IMR-90 (cell line): ENCODE measurements around the gene RSRC1. TPM values are rescaled to one million over a fixed set of nuclear protein-coding genes. Genes with fewer than 3 reads are reported as not detected.

ENCODE experiments used
- ATAC-seq: fragments of 200-7000 bp; cut with Tn5 transposase; 2 replicates; pipeline ENCODE4 v1.9.1; 2020; ENCODE audit warnings: low read depth, mild to moderate bottlenecking, moderate library complexity
- BruUV-seq: library from RNA; stranded (reverse); fragments of 400-500 nt; replicated peaks from 2 replicates; lab custom pipeline; 2021; lab: Mats Ljungman, UMichigan
- CTCF ChIA-PET: fragments of 300-600 bp; formaldehyde crosslinking; extraction: SDS; loops from one replicate; lab custom pipeline; 2021; ENCODE audit warnings: antibody characterized with exemption; lab: Yijun Ruan, JAX
- POLR2A ChIA-PET: fragments of 300-600 bp; sonication (Branson Sonifier 250); formaldehyde crosslinking; loops from one replicate; lab custom pipeline; 2022; ENCODE audit warnings: antibody characterized with exemption; ENCODE audit not compliant: unreplicated experiment; lab: Charles Lee
- DNase-seq: peaks from one replicate; pipeline ENCODE4 v3.0.0; 2013
- H2AFZ ChIP-seq: replicated peaks from 2 replicates; pipeline ENCODE3; 2013; ENCODE audit warnings: low read length, mild to moderate bottlenecking; ENCODE audit not compliant: poor library complexity
- H2AK5ac ChIP-seq: 2 replicates; pipeline ENCODE4 v1.6.1; 2013; ENCODE audit warnings: low read depth, low read length, inconsistent platforms
- H2AK9ac ChIP-seq: replicated peaks from 2 replicates; pipeline ENCODE3; 2013; ENCODE audit warnings: mild to moderate bottlenecking, low read depth, low read length, moderate library complexity; ENCODE audit not compliant: poor library complexity
- H2BK120ac ChIP-seq: 2 replicates; pipeline ENCODE4 v1.6.1; 2013; ENCODE audit warnings: low read depth, low read length, inconsistent platforms
- H2BK15ac ChIP-seq: 3 replicates; pipeline ENCODE4 v1.6.1; 2013; ENCODE audit warnings: low read depth, low read length, inconsistent platforms
- H2BK20ac ChIP-seq: 2 replicates; pipeline ENCODE4 v1.6.1; 2013; ENCODE audit warnings: low read depth, mild to moderate bottlenecking, inconsistent platforms, low read length, moderate library complexity
- H2BK5ac ChIP-seq: 2 replicates; pipeline ENCODE4 v1.6.1; 2013; ENCODE audit warnings: mild to moderate bottlenecking, low read depth, low read length, inconsistent platforms; ENCODE audit not compliant: poor library complexity, severe bottlenecking
- H3K14ac ChIP-seq: replicated peaks from 2 replicates; pipeline ENCODE4 v1.6.1; 2013; ENCODE audit warnings: low read depth, low read length, inconsistent platforms
- H3K18ac ChIP-seq: 2 replicates; pipeline ENCODE4 v1.6.1; 2013; ENCODE audit warnings: low read depth, low read length, control low read depth
- H3K23ac ChIP-seq: 2 replicates; pipeline ENCODE4 v1.6.1; 2013; ENCODE audit warnings: low read depth, low read length, inconsistent platforms
- H3K27ac ChIP-seq: 2 replicates; pipeline ENCODE4 v1.5.1; 2013; ENCODE audit warnings: mild to moderate bottlenecking, control low read depth, low read length; ENCODE audit not compliant: insufficient read depth
- H3K27me3 ChIP-seq: 2 replicates; pipeline ENCODE4 v1.6.1; 2013; ENCODE audit warnings: low read length; ENCODE audit not compliant: control insufficient read depth, insufficient read depth
- H3K36me3 ChIP-seq: 2 replicates; pipeline ENCODE4 v1.6.1; 2013; ENCODE audit warnings: low read length, mixed read lengths; ENCODE audit not compliant: control insufficient read depth, insufficient read depth
- H3K4ac ChIP-seq: 2 replicates; pipeline ENCODE4 v1.6.1; 2013; ENCODE audit warnings: low read depth, low read length, inconsistent platforms
- H3K4me1 ChIP-seq: 2 replicates; pipeline ENCODE4 v1.6.1; 2013; ENCODE audit warnings: low read length, mixed read lengths; ENCODE audit not compliant: control insufficient read depth, insufficient read depth
- H3K4me2 ChIP-seq: 2 replicates; pipeline ENCODE4 v1.6.1; 2013; ENCODE audit warnings: low read depth, mild to moderate bottlenecking, control low read depth, low read length, moderate library complexity
- H3K4me3 ChIP-seq: 2 replicates; pipeline ENCODE4 v1.5.1; 2013; ENCODE audit warnings: low read depth, mild to moderate bottlenecking, control low read depth, low read length, moderate library complexity; ENCODE audit not compliant: insufficient read depth
- H3K56ac ChIP-seq: 2 replicates; pipeline ENCODE4 v1.6.1; 2013; ENCODE audit warnings: low read length, inconsistent platforms; ENCODE audit not compliant: insufficient read depth; ENCODE audit errors: extremely low read depth
- H3K79me1 ChIP-seq, 2 experiments: 2 replicates each; pipeline ENCODE4 v1.6.1; 2013; ENCODE audit warnings: low read length in 2 of 2, inconsistent platforms in 1 of 2, low read depth in 1 of 2
- H3K9ac ChIP-seq: 2 replicates; pipeline ENCODE4 v1.6.1; 2013; ENCODE audit warnings: low read depth, low read length, control low read depth
- H3K9me1 ChIP-seq: 2 replicates; pipeline ENCODE4 v1.6.1; 2013; ENCODE audit warnings: low read length, inconsistent platforms; ENCODE audit not compliant: insufficient read depth
- H3K9me3 ChIP-seq: 2 replicates; pipeline ENCODE4 v1.6.1; 2013; ENCODE audit warnings: low read length; ENCODE audit not compliant: control insufficient read depth, insufficient read depth
- H4K20me1 ChIP-seq: 2 replicates; pipeline ENCODE4 v1.6.1; 2013; ENCODE audit warnings: low read length, inconsistent platforms; ENCODE audit not compliant: insufficient read depth
- H4K5ac ChIP-seq: 2 replicates; pipeline ENCODE4 v1.6.1; 2013; ENCODE audit warnings: mild to moderate bottlenecking, low read depth, low read length, control low read depth
- H4K8ac ChIP-seq, 2 experiments: 2 replicates each; pipeline ENCODE4 v1.6.1; 2013; ENCODE audit warnings: low read depth in 2 of 2, low read length in 2 of 2, control low read depth in 1 of 2, inconsistent platforms in 1 of 2
- H4K91ac ChIP-seq: 2 replicates; pipeline ENCODE4 v1.6.1; 2013; ENCODE audit warnings: low read depth, low read length, inconsistent platforms; ENCODE audit not compliant: insufficient read depth
- CEBPB ChIP-seq: IDR thresholded peaks from 2 replicates; pipeline ENCODE4 v1.6.1; 2012; ENCODE audit warnings: low read depth, low read length, improper control_type of control experiment
- RAD21 ChIP-seq: IDR thresholded peaks from 2 replicates; pipeline ENCODE4 v1.6.1; 2012; ENCODE audit warnings: low read length, improper control_type of control experiment
- RCOR1 ChIP-seq: IDR thresholded peaks from 2 replicates; pipeline ENCODE4 v1.6.1; 2012; ENCODE audit warnings: mild to moderate bottlenecking, low read length, improper control_type of control experiment; ENCODE audit not compliant: insufficient replicate concordance
- WGBS, 2 experiments: methylation state at CpG; one replicate each; pipeline versions ENCODE4 v1.1.5 to v1.1.7; 2013; ENCODE audit warnings: missing lambda C conversion rate in 2 of 2; ENCODE audit not compliant: insufficient read length in 1 of 2; ENCODE audit errors: extremely low coverage in 2 of 2; 5-methylcytosine and 5-hydroxymethylcytosine counted together
- dilution Hi-C: fragments of 300-500 bp; cut with HindIII; formaldehyde crosslinking; loops from one replicate; pipeline ENCODE4 v1.14.3; 2018; ENCODE audit warnings: low sequenced_read_pairs; ENCODE audit not compliant: unreplicated experiment
- in situ Hi-C: fragments of 300-500 bp; cut with MboI; formaldehyde crosslinking; loops from 3 replicates; pipeline ENCODE4 v1.14.3; 2019; ENCODE audit warnings: low sequenced_read_pairs, inconsistent platforms, mixed read lengths
- intact Hi-C: fragments of 100-400 bp; cut with micrococcal nuclease; formaldehyde crosslinking; loops from 2 replicates; pipeline ENCODE4 v1.10.0; 2022
- polyA plus RNA-seq, 3 experiments: library from polyadenylated mRNA; depleted of rRNA; stranded (reverse); fragments of >200 nt; gene quantifications; 2 replicates each; pipeline ENCODE4 v1.2.3, GENCODE V29; 2012; ENCODE audit warnings: low replicate concordance in 1 of 3
- total RNA-seq: library from RNA; depleted of rRNA; stranded (reverse); fragments of >200 nt; gene quantifications from 2 replicates; pipeline ENCODE4 v1.2.3, GENCODE V29; 2012

The RSRC1 gene
- total and polyA plus RNA-seq, 2 of the 4 experiments (the other 2 are of a cell fraction) = 3.8 to 41.8 TPM

DNA sequence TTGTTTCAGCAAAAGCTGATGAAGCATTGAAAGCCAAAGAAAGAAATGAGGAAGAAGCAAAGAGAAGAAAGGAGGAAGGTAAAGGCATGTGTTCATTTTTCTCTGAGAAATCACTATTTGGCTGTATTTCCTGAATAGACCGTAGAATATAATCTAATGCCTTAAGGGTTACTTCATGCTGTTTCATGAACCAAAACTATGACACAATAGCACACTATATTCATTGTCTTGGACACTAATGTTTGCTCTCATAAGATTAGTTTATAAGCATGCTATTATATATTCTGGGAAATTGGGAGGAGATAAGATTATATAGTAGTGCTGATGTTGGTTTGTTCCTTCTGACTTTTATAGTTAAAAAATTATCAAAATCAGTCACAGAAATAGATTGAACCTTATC, 351.0 kb downstream of the RSRC1 start:
- Histone ChIP-seq H4K20me1 (no peaks in the 10 kb centered on the region), H2AK5ac (no peak overlapping the region), H2BK120ac (no peak overlapping the region), H4K8ac (no peak overlapping the region), H4K91ac (no peak overlapping the region), H3K4ac (no peak overlapping the region), H3K18ac (no peak overlapping the region), H3K56ac (no peak overlapping the region), H2BK5ac (no peak overlapping the region), H2AFZ (no peak overlapping the region), H3K14ac (no peak overlapping the region), H3K4me3 (no peak overlapping the region), H2BK15ac (no peak overlapping the region), H3K9me3 (no peaks in the 10 kb centered on the region), H3K27me3 (no peaks in the 10 kb centered on the region), H3K79me1 (no peaks in the 10 kb centered on the region), H3K36me3 (no peaks in the 10 kb centered on the region), H3K9ac (no peak overlapping the region), H2AK9ac (no peak overlapping the region), H3K4me1 (no peaks in the 10 kb centered on the region), H3K23ac (no peak overlapping the region), H3K9me1 (no peaks in the 10 kb centered on the region), H2BK20ac (no peak overlapping the region), H4K5ac (no peak overlapping the region), H3K27ac (no peak overlapping the region), H3K4me2 (no peak overlapping the region)
- no peak for ATAC-seq
- no TSS peak for BruUV-seq
- in situ Hi-C loops (no loop called here), intact Hi-C loops (no loop called here), dilution Hi-C loops (no loop called here)
- ChIA-PET POLR2A (no interaction called here), CTCF (no interaction called here)
- WGBS, 2 experiments = no CpG with 5 or more reads among the region's 1 CpG
- TF ChIP-seq RAD21 (no peak), RCOR1 (no peak), CEBPB (peak; percentile 35; the same call in 1 of the 2 replicates)
- peak; percentile 45 for DNase-seq
